IPS-18c (cell line): ENCODE results near the gene LRRC27.

ENCODE experiments used
- H3K4me3 ChIP-seq: 2 replicates; pipeline ENCODE4 v1.7.0; 2013; ENCODE audit warnings: low read depth, mild to moderate bottlenecking, low read length, moderate library complexity; ENCODE audit not compliant: insufficient read depth
- H3K9me3 ChIP-seq: one replicate; pipeline ENCODE4 v1.6.1; 2013; ENCODE audit warnings: mild to moderate bottlenecking, low read length, moderate library complexity; ENCODE audit not compliant: control insufficient read depth, insufficient read depth

The LRRC27 gene

DNA sequence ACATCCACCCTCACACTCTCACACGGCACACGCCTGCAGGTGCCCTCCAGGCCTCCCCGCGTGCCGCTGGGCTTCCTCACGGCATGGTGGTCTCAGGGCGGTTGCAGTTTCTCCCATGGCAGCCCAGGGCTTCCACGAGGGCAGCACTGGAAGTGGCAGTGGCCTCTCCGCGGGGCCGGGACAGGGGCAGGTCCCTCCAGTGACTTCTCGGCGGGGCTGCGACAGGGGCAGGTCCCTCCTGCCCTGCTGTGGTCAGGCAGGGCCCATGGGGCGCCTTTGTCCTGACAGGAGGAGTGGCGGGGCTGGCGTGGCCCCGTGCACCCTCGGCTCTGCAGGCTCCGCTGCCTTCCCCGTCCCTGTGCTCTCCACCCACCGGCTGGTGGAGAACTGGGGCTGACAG lies 84.0 kb downstream of the LRRC27 start:
- no peak overlapping the region for H3K4me3 ChIP-seq

DNA sequence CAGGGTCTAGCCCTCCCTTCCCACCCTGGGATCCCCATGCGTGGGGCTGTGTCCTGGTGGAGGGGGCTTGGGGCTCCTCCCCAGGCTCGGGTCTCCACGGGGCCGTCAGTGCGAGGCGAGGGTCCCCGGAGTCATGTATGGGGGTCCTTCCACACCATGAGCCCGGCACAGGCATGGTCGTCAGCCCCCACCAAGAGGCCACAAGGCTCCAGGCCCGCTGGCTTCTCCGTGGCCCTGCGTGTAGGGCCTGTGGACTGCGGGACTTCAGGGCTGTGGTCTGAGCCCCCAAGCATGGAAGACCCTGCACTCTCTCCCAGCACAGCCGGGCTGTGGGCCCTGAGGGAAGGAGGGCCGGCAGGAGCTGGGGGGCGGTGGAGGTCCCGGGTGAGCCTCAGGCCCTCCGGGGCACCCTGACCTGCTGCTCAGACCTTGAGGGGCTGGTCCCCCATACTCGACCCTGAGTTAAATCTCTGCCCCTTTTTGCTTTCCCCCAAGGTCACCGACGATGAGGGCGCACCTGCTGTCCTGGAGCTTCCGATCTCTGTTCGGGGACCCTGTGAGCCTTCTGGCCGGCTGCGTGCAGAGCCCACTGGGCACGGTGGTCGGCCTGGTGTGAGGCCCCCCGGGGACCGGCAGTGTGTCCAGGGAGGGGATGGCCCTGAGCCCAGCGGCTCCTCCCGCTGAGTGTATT lies 84.7 kb downstream of the LRRC27 start:
- Histone ChIP-seq H3K9me3 (no peaks in the 10 kb centered on the region), H3K4me3 (no peak overlapping the region)

More for the DNA sequence above, 84.0 kb downstream of the LRRC27 start:
- H3K9me3 ChIP-seq, result no peaks in the 10 kb centered on the region

DNA sequence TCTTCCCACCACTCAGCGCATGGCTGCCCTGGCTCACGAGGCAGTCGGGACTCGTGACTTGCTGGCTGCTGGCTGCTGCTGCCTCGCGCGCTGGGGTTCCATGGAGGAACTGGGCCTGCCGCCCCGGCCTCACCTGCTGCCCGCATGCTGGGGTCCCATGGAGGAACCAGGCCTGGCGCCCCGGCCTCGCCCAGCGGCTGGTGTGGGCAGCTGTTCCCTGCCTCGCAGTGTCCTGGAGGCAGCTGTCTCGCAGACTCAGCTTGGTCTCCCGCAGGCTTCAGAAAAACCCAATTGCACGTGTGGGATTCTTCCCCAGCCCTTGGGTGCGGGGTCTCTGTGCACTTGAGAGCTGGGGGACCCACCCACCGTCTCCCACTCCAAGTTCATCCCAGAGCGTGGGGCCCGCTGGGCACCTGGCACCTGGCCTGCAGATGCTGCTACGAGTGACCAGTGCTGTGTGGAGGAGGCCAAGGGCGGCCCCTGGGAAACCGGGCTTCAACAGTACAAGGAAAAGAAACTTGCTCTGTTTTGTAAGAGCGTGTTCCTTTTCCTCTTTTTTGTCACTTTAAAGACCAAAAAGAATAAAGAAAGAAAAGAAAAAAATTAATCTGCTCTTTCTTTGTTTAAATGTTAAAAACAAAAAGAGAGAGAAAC lies 85.4 kb downstream of the LRRC27 start:
- no peak overlapping the region for H3K4me3 ChIP-seq
- no peaks in the 10 kb centered on the region for H3K9me3 ChIP-seq

DNA sequence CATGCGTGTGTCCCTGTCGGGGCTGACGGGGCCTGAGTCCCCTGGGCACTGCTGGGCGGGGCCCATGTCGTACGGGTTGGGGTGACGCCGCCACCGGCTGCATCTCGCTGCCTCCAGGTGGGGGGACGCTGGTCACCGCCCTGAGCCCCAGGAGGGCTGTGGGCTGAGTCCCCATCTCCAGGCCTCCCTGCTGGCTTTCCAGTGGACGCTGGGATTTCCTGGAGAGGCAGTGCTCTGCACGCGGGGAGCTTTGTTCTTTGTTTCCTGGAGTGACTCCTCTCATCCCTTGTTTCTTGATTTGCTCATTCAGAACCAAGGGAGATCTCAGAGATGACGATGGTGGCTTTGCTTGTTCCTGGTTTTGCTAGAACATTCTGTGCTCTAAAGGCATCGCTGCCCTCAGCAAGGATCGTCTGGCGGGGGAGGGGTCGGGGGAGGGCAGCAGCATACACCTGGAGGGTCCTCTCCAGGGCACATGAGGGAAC lies 86.0 kb downstream of the LRRC27 start:
- no peaks in the 10 kb centered on the region for H3K9me3 ChIP-seq
- H3K4me3 ChIP-seq, result no peak overlapping the region

DNA sequence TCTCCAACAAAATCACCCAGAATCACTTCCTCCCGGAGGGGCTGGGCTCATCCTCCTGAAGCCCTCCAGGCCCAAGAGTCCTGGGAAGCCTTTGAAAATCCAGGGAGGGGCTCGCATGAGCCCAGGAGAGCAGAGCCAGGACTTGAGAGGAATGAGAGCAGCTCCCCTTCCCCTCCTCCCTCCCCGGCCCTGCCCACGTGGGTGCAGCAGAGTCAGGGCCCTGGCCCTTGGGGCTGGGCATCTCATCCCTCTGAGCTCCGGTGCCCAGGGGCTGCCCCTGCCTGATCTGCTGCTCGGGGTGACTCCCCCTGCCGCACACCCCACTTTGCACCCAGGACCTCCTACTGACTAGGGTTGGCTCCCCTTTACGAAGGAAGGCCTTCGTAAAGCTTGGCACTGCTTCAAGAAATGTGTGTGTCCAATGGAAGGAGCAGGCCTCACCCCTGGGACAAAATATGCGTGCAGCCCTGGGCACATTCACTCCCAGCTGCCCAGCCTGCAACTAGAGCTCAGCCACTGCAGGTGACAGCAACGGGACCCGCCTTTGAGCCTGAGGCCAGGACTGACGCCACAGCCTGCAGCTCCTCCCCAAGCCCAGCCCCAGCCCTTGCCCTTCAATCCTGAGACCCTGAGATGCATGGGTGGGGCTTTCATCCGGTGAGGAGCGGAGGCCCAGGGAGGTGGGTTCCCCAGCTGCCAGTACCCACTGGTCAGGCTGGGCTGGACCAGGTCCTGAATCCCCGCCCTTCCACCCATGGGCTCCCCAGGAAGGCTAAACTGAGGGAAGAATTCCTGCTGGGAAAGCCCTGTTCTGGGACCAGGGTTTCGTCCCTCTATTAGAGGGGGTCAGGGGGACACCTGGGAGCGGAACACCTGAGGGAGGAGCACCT lies 86.8 kb downstream of the LRRC27 start:
- no peak overlapping the region for H3K4me3 ChIP-seq

DNA sequence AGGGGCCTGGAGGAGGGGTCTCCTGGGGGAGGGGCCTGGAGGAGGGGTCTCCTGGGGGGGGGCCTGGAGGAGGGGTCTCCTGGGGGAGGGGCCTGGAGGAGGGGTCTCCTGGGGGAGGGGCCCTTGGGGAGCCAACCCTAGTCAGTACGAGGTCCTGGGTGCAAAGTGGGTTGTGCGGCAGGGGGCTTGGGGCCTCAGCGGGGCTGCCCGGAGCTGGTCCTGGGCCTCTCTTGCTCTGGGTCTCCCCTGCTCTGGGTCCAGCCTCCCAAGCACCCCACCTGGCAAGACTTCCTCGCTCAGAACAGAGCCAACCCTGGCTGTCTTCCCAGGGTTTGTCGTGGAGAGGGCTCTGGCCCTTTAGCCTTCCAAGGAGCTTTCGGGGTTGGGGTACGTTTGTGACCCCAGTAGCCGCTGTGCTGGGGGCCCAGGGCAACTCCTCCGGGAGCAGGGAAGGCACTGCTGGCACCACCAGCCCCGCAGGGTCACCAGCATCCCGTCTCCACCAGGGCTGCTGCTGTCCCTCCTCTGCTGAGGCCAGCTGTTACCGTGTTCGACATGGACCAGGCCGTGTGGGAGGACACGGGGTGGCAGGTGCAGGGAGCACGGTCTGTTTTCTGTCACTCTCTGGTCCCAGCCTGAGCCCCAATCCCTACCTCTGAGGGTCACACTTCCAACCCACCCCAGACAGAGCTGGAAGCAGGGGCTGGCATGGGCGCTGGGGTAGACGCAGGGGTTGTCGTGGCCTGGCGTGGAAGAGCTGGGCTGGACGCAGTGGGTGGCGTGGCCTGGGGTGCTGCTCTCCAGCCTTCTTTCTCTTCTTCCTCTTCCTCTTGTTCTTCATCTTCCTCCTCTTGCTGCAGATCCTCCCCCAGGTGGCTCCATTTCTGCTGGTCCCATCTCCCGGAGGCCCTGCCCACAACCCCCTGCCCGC lies 87.8 kb downstream of the LRRC27 start:
- Histone ChIP-seq H3K4me3 (no peak overlapping the region), H3K9me3 (no peaks in the 10 kb centered on the region)

More for the DNA sequence above, 86.8 kb downstream of the LRRC27 start:
- H3K9me3 ChIP-seq, result no peaks in the 10 kb centered on the region

DNA sequence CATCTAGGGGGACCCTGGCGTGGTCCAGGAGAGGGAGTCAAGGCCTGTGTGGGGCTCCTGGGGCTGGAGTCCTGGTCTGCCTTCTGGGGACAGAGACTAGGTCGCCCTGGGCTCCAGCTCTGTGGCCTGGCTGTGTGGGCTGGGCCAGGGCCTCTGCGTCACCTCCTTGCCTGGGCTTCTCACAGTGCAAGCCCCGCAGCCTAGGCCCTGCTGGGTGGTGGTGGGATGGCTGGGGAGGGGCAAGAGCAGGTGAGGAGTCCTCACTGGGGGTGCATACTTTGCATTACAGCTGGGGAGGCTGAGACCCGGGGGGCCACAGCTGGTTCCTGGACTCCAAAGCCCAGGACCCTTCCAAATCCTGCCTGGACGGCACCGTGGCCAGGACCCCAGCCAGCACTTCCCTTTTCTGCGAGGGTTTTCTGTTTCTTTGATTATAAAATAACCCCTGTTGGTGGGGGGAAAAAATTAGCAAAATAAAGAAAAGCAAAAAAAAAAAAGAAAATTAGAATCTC lies 88.5 kb downstream of the LRRC27 start:
- H3K9me3 ChIP-seq, result no peaks in the 10 kb centered on the region
- H3K4me3 ChIP-seq, result no peak overlapping the region; the same call in 1 of the 2 replicates

DNA sequence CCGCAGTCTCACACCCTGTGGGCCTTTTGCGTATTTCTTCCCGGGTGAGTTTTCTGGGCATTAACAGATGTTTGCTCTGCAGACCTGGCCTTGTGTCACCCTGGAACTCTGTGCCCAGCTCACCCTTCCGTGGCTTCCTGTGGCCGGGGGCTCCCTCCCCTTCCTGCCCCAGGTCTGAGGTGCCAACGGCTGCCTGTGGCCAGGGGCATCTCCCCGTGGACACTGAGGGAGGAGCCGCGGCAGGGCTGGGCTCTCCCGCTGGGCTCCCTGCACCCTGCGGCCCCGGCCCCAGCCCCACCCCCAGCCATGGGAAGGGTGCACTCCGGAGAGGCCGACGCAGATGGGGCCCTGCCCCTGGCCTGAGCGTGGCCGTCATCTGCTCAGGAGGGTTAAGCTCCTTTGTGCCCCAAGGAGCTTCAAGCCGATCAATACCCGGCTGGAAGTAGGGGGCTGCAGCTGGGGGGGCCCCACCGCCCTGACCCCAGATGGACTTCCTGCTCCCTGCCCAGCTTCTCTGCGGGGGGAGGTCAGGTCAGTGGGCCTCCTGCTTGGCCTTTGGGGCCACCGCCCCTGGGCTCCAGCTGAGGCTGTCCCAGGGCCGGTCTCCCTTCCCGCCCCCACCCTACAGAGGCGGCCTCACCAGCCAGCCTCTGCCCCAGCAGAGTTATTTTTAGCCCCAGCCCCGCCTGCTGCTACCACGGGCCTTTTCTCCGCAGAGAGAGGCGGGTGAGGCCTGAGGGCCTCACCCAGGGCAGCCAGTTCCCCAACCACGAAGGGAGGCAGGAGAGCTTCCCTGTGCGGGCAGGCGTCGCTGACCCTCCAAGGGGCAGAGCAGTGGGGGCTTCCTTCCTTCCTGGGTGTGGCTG lies 89.2 kb downstream of the LRRC27 start:
- H3K4me3 ChIP-seq, result no peak overlapping the region

DNA sequence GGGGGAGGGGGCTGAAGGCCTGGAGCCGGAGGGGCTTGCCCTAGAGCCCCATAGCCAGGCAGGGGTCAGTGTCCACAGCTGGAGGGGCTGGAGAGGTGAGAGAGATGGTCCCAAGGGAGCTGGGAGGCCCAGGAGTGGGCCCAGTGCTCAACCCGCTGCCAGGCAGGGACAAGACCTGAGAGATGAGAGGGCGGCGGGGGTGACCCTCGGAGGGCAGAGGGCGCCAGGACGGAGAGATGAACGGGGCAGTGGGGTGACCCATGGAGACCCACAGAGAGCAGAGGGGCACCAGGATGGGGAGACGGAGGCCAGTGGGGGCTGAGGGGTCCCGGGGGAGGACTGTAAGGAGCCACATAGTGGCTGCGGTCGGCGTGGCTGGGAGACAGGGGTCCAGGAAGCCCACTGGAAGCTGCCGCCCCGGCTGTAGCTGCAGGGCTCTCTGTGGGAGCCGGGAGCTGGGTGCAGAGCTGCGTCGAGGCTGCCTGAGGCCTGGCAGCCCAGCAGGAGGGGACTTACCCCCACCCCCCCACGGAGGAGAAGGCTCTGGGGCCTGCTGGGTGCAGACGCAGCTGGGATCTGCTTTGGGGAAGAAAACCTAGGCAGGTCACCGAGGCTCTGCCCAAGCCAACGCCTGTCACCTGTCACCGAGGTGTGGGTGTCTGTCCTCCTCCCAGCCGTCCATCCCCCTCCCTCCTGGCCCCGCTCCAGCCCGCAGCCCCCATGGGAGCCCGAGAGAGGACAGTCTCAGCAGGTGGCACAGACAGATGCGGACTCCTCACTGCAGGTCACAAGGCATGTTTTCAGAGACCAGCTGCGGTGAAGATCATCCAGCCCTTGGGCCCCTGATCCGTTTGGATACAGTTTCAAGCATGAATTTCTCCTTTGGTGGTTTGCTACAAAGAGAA lies 90.1 kb downstream of the LRRC27 start:
- H3K9me3 ChIP-seq, result no peaks in the 10 kb centered on the region
- H3K4me3 ChIP-seq, result no peak overlapping the region

More for the DNA sequence above, 89.2 kb downstream of the LRRC27 start:
- no peaks in the 10 kb centered on the region for H3K9me3 ChIP-seq

DNA sequence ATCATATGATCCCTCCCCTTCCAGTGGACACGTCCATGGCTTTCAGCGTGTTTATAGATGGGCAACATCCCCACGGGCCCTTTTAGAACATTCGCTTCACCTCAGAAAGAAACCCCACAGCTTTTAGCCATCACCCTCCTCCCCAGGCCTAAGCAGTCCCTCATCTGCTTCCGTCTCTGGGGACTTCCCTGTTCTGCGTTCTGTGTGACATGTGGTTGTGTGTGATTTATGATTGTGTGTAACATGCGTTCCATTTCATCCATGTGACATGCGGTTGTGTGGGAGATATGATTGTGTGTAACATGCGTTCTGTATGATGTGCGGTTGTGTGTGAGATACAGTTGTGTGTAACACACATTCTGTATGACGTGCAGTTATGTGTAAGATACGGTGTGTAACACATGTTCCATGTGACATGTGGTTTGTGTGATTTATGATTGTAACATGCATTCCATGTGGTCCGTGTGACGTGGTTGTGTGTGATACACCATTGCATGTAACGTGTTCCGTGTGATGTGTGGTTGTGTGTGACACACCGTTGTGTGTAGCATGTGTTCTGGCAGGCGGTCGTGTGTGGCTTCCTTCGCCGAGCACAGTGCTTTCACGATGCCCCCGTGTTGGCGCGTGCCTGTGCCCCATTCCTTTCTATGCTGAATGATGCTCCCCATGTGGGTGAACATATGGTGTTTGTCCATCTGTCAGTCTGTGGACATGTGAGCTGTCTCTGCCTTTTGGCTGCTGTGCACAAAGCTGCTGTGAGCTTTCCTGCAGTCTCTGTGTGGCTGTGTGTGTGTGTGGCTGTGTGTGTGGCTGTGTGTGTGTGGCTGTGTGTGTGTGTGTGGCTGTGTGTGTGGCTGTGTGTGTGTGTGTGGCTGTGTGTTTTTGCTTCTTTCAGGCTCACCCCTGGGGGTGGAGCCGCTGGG lies 91.2 kb downstream of the LRRC27 start:
- H3K9me3 ChIP-seq, result no peaks in the 10 kb centered on the region
- H3K4me3 ChIP-seq, result no peak overlapping the region

DNA sequence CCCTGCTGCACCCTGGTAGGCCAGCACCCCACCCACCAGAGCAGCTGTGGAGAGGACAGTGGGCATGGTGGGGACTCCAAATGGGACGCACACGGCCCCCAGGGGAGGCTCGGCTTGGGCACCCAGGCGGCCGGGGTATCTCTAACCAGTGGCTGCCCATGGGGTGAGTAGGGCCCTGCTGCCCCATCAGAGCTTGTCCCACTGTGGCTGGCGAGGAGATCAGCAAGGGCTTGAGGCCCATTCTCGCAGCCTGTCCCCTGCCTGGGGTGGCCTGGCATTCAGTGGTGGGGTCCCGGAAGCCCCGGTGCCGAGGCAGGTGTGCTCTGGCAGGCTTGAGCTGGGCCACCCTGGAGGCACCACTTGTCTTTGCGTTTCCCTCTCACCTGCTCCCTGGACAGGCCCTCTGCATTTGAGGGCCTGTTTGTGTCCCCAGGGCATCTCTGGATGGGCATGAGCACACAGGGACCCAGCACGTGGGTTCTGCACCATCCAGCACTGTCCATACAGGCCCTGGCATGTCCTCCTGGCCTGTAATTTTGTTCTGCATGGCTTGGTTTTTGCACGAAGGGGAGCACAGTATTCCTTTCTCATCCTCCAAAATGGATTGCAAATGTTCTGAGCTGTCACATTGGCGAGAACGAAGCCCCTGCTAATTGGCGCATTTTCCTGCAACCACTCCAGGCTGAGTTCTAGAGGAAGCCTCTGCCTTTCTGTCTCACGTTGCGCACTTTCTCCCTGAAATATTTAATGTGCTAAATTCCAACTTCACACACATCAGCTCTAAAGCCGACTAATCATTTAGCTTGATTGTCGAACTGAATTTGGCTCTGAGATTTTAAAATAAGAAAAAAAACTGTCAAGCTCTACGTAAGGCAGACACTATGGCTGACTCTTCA lies 92.2 kb downstream of the LRRC27 start:
- Histone ChIP-seq H3K4me3 (no peak overlapping the region), H3K9me3 (no peaks in the 10 kb centered on the region)

DNA sequence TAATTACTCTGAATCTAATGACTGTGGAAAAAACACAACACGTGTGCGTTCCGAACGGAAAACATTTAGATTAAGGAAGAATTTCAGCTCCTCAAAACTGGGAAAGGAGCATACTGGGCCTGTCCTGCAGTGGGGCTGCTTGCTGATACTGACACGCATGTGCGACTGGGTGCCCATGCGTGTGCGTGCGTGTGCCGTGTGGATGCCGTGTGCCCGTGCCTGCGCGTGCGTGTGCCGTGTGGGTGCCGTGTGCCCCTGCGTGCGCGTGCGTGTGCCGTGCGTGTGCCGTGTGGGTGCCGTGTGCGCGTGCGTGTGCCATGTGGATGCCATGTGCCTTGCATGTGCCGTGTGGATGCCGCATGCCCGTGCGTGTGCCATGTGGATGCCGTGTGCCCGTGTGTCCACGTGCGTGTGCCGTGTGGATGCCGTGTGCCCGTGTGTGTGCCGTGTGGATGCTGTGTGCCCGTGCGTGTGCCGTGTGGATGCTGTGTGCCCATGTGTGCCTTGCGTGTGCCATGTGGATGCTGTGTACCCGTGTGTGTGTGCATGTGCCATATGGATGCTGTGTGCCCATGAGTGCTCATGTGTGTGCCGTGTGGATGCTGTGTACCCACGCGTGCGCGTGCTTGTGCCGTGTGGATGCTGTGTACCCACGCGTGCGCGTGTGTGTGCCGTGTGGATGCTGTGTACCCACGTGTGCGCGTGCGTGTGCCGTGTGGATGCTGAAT lies 93.2 kb downstream of the LRRC27 start:
- no peak overlapping the region for H3K4me3 ChIP-seq
- no peaks in the 10 kb centered on the region for H3K9me3 ChIP-seq

DNA sequence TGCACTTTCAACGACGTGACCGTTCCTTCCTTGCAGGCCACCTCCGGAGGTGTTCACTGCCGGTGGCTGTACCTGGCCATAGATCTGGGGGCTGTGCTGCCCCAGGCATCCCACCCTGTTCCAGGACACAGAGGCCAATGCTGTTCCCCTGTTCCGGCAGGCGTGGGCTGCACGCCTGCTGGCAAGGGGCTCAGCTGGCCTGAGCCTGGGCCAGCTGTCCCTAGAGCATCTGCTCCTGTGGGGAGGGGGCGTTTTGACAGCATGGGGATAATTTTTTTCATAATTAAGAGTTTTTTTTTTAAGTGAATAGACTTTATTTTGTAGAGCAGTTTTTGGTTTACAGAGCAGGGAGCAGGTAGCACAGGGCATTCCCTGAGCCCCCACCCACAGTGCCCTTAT lies 93.8 kb downstream of the LRRC27 start:
- no peak overlapping the region for H3K4me3 ChIP-seq
- H3K9me3 ChIP-seq, result no peaks in the 10 kb centered on the region
